A673 (cell line): ENCODE results near the gene PACRG.

Experiments used
- CTCF ChIP-seq: fragments of 300-800, 200-600 bp; sonication (generic); conservative IDR thresholded peaks from 2 replicates; pipeline ENCODE4 v1.5.1; 2017; ENCODE audit warnings: low read depth, mild to moderate bottlenecking, antibody characterized with exemption, low read length, moderate library complexity, mixed read lengths
- EZH2 ChIP-seq: fragments of 200-600 bp; sonication (generic); IDR thresholded peaks from 2 replicates; pipeline ENCODE4 v1.6.1; 2017; ENCODE audit warnings: borderline replicate concordance, low read depth, mild to moderate bottlenecking, mixed read lengths, antibody characterized with exemption, low read length; ENCODE audit not compliant: poor library complexity, severe bottlenecking

GRCh38 chr6:163170294-163170883 is 442.6 kb downstream of the PACRG start:
- peak; percentile 85 for TF ChIP-seq CTCF
- TF ChIP-seq EZH2: no peak
